Sigmoid colon (tissue), 4 donors: ENCODE data around the gene ANKH.

Experiments used
- POLR2A ChIP-seq, 2 donors: fragments of 450-650 bp; IDR thresholded peaks; one replicate each; pipeline ENCODE4 v1.6.1; 2016; ENCODE audit warnings: antibody characterized with exemption in 2 of 2, mild to moderate bottlenecking in 2 of 2, moderate library complexity in 2 of 2
- POLR2AphosphoS5 ChIP-seq, 4 donors: sonication (generic); formaldehyde crosslinking; IDR thresholded peaks; one replicate each; pipeline ENCODE4 v1.6.1; 2017; ENCODE audit warnings: antibody characterized with exemption in 4 of 4
- TF ChIP-seq, protein P1 (sequence below), 4 experiments: fragments of 450-650 bp in 3 of 4; fragments of 200-600 bp in 1 of 4; IDR thresholded peaks; one replicate each; pipeline ENCODE4 v1.5.1; 2016 to 2019; ENCODE audit warnings: antibody characterized with exemption in 4 of 4, mild to moderate bottlenecking in 3 of 4, moderate library complexity in 2 of 4

DNA sequence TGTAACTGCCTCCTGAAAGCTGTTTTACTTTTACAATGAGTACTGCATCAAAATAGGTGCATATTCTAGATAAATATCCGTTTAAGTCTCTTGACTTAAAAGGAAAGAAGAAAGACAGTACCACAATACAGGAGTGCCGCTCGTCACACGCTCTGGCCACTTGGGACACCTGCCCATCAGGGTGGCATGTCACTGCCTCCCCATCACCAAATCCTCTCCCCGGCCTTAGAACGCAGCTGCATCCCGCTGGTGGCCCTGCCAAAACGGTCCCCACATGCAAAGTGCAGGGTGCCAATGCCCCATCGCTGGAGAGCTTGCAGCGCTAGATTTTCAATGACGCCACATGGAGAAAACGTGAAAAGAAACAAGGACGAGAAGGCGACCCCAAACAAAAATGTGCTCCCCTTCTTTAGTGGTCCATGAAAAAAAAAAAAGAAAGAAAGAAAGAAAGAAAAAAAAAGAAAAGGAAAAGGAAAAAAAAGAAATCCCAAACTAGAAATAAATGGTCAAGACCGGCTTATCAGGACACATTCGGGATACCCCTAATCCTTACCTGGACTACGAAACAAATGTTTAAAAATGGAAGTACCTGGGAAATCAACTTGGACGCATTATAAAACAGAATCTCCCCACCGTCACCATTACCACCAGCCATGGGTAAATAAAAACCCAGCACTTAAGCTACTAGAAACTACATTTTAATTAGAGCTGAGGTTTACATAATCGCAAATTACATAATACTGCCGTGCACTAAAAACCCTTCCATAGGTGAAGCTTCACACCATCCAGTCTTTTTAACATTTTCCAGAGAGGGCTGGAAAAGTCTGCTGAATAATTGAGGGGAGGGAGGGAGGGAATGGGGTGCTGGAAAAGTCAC is 1.0 kb downstream of the ANKH start:
- TF ChIP-seq POLR2A (IDR thresholded peaks at IDR 0.05) = no peak
- TF ChIP-seq, protein P1, sequence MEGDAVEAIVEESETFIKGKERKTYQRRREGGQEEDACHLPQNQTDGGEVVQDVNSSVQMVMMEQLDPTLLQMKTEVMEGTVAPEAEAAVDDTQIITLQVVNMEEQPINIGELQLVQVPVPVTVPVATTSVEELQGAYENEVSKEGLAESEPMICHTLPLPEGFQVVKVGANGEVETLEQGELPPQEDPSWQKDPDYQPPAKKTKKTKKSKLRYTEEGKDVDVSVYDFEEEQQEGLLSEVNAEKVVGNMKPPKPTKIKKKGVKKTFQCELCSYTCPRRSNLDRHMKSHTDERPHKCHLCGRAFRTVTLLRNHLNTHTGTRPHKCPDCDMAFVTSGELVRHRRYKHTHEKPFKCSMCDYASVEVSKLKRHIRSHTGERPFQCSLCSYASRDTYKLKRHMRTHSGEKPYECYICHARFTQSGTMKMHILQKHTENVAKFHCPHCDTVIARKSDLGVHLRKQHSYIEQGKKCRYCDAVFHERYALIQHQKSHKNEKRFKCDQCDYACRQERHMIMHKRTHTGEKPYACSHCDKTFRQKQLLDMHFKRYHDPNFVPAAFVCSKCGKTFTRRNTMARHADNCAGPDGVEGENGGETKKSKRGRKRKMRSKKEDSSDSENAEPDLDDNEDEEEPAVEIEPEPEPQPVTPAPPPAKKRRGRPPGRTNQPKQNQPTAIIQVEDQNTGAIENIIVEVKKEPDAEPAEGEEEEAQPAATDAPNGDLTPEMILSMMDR (IDR thresholded peaks at IDR 0.05) = no peak
- TF ChIP-seq POLR2AphosphoS5 (IDR thresholded peaks at IDR 0.05) = no peak
